ENCODE measurements around the gene MRPL19.
"Not testable (repeated sequence)": the region's sequence is repeated elsewhere in the genome, so short reads cannot be mapped to it uniquely, and the experiment has no call there.

Gene MRPL19

GRCh38 chr2:75675908-75676307, 29.3 kb downstream of the MRPL19 start:
- DNase-seq, result no peak

DNA sequence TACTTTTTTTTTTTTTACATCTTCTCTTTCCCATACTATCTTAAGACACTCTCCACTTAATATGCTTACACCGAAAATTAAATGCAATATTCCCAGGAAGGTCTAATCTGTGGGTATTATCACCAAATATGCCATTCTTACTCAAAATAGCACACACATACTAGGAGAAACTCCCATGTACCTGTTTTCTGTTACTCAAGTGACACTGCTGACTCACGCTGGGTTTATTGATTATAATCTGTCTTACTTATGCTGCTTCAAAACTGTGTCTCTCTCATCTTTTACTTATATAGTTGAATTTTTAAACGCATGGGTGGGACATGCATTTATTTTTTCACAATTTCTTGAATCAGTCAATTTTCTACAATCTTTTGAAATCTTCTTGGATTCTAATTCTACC, 29.9 kb downstream of the MRPL19 start:
- no peak for DNase-seq

DNA sequence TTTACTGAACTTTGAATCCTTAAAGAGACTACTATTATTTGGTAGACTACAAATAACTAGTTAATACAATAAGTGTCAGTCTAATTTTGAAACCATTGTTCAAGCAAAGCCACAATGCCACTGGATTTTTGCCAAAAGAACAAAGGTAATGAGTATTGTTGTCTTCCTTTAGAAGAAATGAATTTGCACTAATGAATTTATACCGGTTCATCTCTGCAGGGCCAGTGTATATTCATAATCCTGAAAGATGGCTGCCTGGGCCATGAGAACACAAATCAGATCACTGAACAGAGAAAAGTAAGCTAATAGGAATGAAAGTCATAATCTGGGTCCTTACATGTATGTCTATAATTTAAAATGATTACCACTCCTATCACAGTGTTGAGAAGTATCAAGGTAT, 33.0 kb downstream of the MRPL19 start:
- no peak for DNase-seq

GRCh38 chr2:75680402-75680801, 33.8 kb downstream of the MRPL19 start:
- no peak for DNase-seq

- not testable (repeated sequence) for DNase-seq
Measured at GRCh38 chr2:75683430-75683829, 36.8 kb downstream of the MRPL19 start.

- no peak for DNase-seq
Measured at GRCh38 chr2:75688196-75688595, 41.6 kb downstream of the MRPL19 start.

- no peak for DNase-seq
Measured at GRCh38 chr2:75698918-75699317, 52.3 kb downstream of the MRPL19 start.

DNA sequence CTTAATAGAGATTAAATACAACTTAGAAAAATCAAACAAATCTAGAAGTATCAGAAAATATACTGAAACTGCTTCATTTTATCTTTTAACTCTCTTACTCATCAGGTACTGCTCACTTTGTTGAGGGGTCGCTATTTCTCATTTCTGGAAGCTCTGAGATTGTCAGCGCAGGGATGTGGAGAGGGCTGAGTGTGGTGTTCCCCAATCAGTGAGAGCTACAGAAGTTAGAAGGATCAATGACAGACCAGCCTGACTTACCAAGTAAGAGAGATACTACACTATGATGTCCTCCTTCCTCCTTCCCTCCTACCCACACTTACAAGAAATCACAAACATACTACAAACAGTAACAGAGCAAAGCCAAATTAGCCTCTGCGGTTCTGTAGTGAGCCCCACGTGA, 56.0 kb downstream of the MRPL19 start:
- no peak for DNase-seq

- DNase-seq, result no peak
Measured at GRCh38 chr2:75703589-75704287, 57.2 kb downstream of the MRPL19 start.

DNA sequence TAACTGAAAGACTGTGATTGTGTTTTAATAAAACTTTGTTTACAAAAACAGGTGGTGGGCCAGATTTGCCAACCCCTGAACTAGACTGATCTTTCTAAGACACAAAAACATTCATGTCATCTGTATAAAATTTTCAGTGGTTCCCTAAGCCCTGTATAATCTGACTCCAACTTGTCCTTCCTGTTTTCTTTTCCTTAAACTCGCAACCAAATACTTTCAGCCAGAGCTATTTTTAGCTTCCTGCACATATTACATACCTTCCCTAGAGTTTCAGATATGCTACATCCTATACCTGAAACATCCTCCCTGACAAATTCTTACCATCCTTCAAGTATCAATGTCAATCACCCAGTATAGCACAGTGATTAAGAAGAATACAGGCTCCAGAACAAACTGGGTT, 59.3 kb downstream of the MRPL19 start:
- peak in 1 of 2 donors; percentile 1 for DNase-seq

- DNase-seq, result no peak
Measured at GRCh38 chr2:75707901-75708300, 61.3 kb downstream of the MRPL19 start.

DNA sequence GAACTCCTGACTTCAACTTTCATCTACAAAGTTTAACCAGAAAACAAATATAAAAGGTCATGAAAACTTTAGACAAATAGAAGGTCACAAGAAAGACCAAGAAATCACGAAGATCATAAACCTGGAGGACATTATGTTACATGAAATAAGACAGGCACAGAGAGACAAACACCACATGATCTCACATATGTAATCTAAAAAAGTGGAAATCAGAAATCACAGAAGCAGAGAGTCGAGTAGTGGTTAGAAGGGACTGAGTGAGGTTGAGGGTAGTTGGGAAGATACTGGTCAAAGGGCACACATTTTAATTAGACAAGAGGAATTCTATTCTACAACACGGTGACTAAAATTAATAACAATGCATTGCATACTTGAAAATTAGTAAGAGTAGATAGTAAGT, 62.7 kb downstream of the MRPL19 start:
- no peak for DNase-seq

DNA sequence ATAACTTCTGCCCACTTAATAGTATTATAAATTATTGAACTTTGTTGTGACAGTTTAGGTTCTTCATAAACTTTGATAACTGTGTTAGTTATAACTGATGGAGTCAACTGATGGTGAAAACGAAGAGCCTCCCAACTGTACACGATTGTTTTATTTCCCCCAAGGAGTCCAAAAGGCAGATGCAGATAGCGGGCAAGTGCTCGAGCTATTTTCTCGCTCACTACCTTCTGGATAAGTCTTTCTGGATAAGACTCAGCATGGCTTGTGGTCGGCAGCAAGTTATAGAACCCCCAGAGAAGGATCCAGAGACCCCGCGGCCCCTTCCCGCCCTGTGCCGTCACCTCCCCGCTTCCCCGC, 63.6 kb downstream of the MRPL19 start:
- peak in 1 of 2 donors; percentile 3 for DNase-seq

GRCh38 chr2:75710577-75711253, 64.1 kb downstream of the MRPL19 start, which contains the start of gene GCFC2:
GCFC2 (minus strand) TSS chr2:75710915; CDS start chr2:75710855, 60 bp downstream.
- peak; percentile 67 to 85 for DNase-seq

DNA sequence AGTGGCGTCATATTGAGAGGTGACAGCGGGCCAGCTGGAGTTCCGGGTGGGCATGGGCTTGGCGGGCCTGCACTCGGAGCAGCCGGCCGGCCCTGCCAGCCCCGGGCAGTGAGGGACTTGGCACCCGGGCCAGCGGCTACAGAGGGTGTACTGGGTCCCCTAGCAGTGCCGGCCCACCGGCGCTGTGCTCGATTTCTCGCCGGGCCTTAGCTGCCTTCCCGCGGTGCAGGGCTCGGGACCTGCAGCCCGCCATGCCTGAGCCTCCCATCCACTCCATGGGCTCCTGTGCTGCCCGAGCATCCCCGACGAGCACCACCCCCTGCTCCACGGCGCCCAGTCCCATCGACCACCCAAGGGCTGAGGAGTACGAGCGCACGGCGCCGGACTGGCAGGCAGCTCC, 65.0 kb downstream of the MRPL19 start:
- not testable (repeated sequence) for DNase-seq

DNA sequence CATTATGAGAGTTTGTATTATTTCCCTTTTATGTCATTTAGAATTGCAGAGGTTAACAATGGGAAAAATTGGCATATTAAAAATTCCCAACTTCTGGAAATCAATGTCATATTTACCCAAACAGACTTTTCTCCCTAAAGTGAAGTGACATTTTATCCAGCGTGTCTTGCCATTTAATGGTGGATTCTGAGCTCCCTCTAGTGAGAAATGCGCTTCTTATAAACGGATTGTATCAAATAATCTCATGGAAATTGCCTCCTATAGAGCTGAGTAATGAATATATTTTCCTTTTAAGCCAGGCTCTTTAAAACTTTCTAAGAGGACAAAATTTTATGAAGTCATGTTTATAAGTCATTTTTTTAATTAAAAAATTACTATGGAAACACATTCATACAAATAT, 69.8 kb downstream of the MRPL19 start:
- DNase-seq, result no peak

GRCh38 chr2:75719616-75720015, 73.0 kb downstream of the MRPL19 start:
- no peak for DNase-seq

DNA sequence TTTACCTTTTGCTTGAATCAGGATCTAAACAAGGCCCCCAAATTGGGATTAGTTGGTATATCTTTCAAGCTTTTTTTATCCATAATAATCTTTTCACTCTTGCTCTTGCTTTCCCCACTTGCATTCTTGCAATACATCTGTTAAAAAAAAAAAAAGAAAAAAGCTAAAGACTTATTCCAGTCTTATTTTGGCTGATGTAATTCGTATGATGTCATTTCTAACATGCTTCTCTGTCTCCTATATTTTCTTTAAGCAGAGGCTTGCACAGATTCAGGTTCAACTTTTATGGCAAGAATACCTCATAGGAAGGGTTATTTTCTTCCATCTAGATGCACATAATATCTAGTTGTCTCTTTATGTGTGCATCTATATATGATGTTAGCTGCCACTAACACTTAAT, 73.9 kb downstream of the MRPL19 start:
- no peak for DNase-seq

- DNase-seq, result no peak
Measured at GRCh38 chr2:75722687-75723086, 76.1 kb downstream of the MRPL19 start.

- DNase-seq, result no peak
Measured at GRCh38 chr2:75728614-75729419, 82.2 kb downstream of the MRPL19 start.

DNA sequence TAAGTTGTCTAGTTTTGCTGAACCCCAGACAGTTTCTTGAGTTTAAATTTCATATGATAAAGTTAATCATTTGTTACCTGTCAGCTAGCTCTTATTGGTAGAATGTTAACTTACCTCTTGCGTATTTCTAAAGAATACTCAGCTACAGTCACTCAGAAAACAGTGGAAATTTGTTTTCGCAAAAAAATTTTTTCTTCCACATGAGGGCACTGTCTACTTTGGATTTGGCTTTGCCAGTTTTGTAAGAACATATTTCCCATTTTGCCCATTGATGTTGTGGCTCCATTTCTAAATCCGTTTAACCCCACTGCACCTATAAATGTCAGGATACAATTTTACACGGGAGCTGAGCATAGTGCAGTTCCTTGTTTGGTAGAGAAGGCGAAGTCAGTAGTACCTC, 83.3 kb downstream of the MRPL19 start:
- DNase-seq, result no peak

DNA sequence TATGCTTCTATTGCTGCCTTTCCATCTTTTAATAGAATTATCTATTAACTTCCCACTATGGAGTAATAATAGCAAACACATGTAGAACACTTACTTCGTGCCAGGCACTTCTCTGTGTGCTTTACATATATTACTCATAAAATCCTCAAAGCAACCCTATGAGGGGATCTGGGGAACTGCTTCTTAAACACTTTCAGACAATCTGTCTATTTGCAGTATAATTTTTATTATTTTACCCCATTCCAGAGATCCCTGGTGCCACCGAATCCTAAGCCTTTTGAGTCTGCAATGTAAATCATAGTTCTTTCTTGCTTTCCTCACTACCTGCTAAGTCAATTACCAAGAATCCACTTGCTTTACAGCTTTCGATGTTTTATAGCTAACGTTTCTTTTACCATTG, 89.7 kb downstream of the MRPL19 start:
- no peak for DNase-seq

DNA sequence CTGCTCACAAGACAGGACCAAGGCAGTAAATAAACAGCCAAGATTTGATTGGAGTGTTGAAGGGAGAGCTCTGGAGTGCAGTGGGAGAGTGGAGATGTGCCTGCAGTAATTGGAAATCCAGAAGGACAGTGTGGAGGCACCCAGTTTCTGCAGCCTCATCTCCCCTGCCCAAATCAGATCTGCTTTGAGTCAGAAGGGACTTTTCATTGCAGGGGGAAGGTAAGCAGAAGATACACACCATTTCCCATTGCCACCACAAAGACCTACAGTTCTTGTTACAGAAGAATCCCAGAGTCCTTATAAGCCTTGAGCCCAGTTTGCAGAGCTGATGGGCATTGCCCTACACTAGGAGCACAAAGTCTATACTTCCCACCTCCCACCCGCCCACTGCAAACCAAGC, 91.4 kb downstream of the MRPL19 start:
- DNase-seq, result no peak
